Mucosa of rectum (tissue), 2 donors: Measurements from ENCODE around the gene GPR27.

Experiments used
- H3K27ac ChIP-seq, 2 donors: one replicate each; pipeline ENCODE4 v1.7.0; 2013; ENCODE audit warnings: inconsistent platforms in 2 of 2, low read depth in 2 of 2, low read length in 2 of 2
- H3K27me3 ChIP-seq, 2 donors: one replicate each; pipeline ENCODE4 v1.7.0; 2013; ENCODE audit warnings: low read length in 2 of 2; ENCODE audit not compliant: control insufficient read depth in 2 of 2, insufficient read depth in 2 of 2
- H3K36me3 ChIP-seq, 2 donors: one replicate each; pipeline ENCODE4 v1.7.0; 2013; ENCODE audit warnings: low read length in 2 of 2; ENCODE audit not compliant: control insufficient read depth in 2 of 2, insufficient read depth in 2 of 2
- H3K4me1 ChIP-seq, 2 donors: one replicate each; pipeline ENCODE4 v1.7.0; 2013; ENCODE audit warnings: low read length in 2 of 2, mild to moderate bottlenecking in 1 of 2; ENCODE audit not compliant: control insufficient read depth in 2 of 2, insufficient read depth in 2 of 2
- H3K4me3 ChIP-seq, 2 donors: one replicate each; pipeline ENCODE4 v1.7.0; 2013; ENCODE audit warnings: low read length in 2 of 2
- H3K9ac ChIP-seq, 2 donors: one replicate each; pipeline ENCODE4 v1.7.0; 2013; ENCODE audit warnings: low read length in 2 of 2, low read depth in 1 of 2, mild to moderate bottlenecking in 1 of 2
- H3K9me3 ChIP-seq, 2 donors: one replicate each; pipeline ENCODE4 v1.7.0; 2013; ENCODE audit warnings: low read length in 2 of 2; ENCODE audit not compliant: control insufficient read depth in 2 of 2
- donor health status: healthy.
- donor health status: Normal muscosa, but diverticular disease.

The GPR27 gene

DNA sequence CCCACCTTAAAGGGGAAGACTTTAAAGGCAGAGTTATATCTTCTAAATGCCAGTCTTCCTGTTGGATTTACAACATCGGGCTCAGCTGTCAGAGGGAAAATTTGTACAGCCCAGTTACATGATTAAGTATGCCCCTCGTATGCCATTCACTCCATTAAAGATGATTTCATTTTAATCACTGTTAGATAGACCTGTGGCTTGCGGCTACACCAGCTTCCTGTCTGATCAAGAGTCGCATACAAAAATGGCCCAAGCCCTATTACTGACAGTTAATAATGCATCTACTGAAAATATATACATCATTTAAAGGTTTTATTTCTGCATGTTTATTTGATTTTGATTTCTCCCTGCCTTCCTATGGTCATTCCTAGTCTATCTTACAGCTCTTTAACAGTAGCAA is 35.6 kb upstream of the GPR27 start:
- Histone ChIP-seq H3K36me3 (no peaks in the 10 kb centered on the region), H3K4me1 (peaks cover 0 to 5% of the 10 kb centered on the region in 2 donors), H3K9ac (no peak overlapping the region), H3K27me3 (no peaks in the 10 kb centered on the region), H3K9me3 (no peaks in the 10 kb centered on the region), H3K4me3 (no peak overlapping the region), H3K27ac (no peak overlapping the region)

DNA sequence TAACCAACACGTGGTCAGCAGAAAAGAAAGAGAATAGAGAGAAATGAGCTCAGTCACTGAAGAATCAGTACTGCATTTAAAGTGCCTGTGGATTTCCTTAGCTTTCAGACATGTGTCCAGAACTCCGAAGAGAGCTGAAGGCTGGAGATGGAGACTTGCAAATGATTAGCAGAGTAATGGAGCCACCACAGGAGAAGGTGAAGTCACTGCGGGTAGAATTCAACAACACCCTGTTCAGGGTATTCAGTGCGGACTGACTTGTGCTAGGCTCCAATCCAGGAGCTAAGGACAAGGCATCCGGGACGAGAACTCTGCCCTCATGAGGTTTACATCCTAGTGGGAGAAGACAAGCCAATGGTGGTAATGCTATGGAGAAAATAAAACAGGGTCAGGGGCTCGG is 32.7 kb upstream of the GPR27 start:
- H3K36me3 ChIP-seq = no peaks in the 10 kb centered on the region
- no peak overlapping the region for H3K9ac ChIP-seq
- H3K27me3 ChIP-seq = no peaks in the 10 kb centered on the region
- H3K4me1 ChIP-seq = peaks cover 6 to 12% of the 10 kb centered on the region in 2 donors
- H3K9me3 ChIP-seq = no peaks in the 10 kb centered on the region
- no peak overlapping the region for H3K4me3 ChIP-seq
- no peak overlapping the region for H3K27ac ChIP-seq

DNA sequence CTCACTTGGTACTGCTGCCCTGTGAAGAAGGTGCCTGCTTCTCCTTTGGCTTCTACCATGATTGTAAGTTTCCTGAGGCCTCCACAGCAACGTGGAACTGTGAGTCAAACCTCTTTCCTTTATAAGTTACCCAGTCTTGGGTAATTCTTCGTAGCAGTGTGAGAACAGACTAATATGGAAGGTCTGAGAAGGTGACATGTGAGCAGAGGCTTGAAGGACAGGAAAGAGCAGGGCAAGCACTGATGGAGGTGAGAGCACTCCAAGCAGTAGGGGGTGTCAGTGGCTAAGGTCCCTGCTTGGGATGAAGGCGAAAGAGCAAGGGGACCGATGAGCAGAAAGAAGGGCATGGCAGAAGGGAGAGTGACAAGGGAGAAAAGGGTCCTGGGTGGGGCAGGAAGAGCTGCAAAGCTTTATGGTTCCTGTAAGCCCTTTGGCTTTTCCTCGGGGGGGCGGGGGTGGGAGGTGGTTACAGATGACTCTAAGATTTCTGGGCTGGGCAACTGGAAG is 32.0 kb upstream of the GPR27 start:
- Histone ChIP-seq H3K27ac (no peak overlapping the region), H3K4me1 (peaks cover 6 to 12% of the 10 kb centered on the region in 2 donors), H3K9ac (no peak overlapping the region), H3K4me3 (no peak overlapping the region), H3K36me3 (no peaks in the 10 kb centered on the region), H3K9me3 (no peaks in the 10 kb centered on the region), H3K27me3 (no peaks in the 10 kb centered on the region)

DNA sequence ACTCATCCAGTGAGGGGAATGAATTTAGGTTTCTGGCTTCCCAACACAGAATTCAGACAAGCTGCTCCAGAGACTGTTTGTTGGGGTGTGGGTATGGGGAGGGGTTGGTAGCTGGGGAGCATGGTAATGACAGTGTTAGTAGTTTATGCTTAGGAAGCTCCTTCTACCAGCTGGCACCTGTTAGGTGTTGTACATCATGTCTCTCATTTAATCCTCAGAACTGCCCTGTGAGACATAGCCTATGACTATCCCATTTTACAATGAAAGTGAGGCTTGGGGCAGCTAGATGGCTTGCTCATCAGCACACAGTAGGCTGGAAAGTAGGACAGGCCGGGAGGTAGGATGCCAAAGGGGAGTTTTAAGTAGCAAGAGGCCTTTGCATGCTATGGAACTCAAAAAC is 31.0 kb upstream of the GPR27 start:
- H3K9me3 ChIP-seq = no peaks in the 10 kb centered on the region
- no peak overlapping the region for H3K9ac ChIP-seq
- H3K36me3 ChIP-seq = no peaks in the 10 kb centered on the region
- peaks cover 6 to 12% of the 10 kb centered on the region in 2 donors for H3K4me1 ChIP-seq
- no peaks in the 10 kb centered on the region for H3K27me3 ChIP-seq
- no peak overlapping the region for H3K4me3 ChIP-seq
- H3K27ac ChIP-seq = no peak overlapping the region

DNA sequence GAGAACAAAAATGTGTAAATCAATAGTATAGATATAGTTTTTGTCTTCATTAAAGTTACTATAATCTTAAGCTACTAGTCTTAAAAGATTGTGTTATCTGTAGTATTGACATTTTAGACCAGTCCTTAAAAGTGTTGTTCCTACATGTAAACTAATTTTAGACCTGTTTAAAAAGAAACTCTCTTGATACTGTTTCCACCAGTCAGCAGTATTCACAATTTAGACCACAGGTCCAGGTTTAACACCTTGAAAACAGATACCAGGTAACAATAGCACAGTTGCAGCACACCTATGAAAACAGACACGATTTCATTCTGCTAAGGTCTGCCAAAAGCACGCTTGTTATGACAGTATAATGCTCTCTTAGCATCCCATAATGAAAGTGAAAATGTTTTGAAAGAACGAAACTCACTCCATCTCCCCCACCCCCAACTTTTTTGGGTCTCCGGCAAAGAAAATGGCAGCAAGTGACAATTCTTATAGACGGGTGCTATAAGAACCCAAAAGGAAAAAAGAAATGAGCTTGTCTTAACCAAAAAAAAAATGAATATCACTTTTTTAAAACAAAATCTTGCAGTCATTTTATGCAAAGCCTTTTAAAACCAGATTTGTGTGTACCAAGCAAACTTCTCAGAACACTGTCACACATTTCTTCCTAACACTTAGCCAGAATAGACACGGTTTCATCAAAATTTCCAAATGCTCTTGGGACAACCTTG is 30.0 kb upstream of the GPR27 start:
- H3K27me3 ChIP-seq = no peaks in the 10 kb centered on the region
- H3K36me3 ChIP-seq = no peaks in the 10 kb centered on the region
- peak overlapping the region in 1 of 2 donors; percentile 81 for H3K9ac ChIP-seq
- peak overlapping the region; percentile 85 to 93 for H3K4me3 ChIP-seq
- peak overlapping the region in 1 of 2 donors; percentile 79 for H3K27ac ChIP-seq
- no peaks in the 10 kb centered on the region for H3K9me3 ChIP-seq
- H3K4me1 ChIP-seq = peaks cover 6 to 12% of the 10 kb centered on the region in 2 donors

DNA sequence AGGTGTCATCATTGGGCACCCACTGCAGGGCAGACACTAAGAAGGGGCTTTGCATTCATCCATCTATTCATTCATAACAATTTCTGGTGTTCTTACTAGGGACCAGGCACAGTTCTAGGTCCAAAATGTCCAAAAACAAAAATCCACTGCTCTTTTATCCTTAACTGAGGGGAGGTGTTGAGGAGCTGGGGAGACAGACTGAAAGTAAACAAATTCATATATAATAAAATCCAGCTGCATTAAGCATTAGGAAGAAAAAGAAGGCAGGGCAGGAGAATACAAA is 29.5 kb upstream of the GPR27 start:
- Histone ChIP-seq H3K36me3 (no peaks in the 10 kb centered on the region), H3K4me3 (peak overlapping the region; percentile 85 to 93), H3K4me1 (peaks cover 6 to 12% of the 10 kb centered on the region in 2 donors), H3K9ac (peak overlapping the region; percentile 79 to 81), H3K27ac (peak overlapping the region; percentile 79 to 80), H3K9me3 (no peaks in the 10 kb centered on the region), H3K27me3 (no peaks in the 10 kb centered on the region)

DNA sequence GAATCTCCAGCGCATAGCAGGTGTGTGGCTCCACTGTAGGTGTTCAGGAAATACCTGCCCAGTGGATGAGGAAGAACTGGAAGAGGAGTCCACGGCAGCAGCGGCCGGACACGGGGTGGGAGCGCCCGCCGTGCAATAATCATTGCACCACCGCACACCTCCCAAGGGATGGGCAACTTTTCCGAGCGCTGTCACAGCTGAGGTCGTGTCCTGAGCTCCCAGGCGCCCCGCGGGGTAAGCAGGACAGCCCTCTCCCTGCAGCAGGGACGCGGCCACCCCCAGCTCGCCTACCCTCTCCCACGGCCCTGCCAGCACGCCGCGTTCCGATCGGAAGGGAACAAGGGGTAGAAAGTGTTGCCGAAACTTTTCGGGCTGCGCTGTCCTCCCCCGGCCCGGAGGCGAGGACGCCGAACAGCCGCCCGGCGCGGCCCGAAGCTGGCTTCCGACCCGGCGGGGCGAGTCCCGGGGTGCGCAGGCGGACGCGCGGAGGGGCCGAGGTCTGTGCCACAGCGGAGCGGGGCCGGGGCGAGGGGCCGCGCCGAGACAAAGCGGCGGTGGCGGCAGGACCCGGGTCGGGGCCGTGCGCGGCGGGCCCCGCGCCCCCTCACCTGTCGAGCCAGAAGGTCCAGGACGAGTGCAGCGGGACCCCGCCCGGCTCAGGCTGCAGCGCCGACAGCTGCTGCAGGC is 28.9 kb upstream of the GPR27 start:
- H3K4me1 ChIP-seq = peaks cover 6 to 18% of the 10 kb centered on the region in 2 donors
- H3K36me3 ChIP-seq = no peaks in the 10 kb centered on the region
- peak overlapping the region; percentile 79 to 80 for H3K27ac ChIP-seq
- H3K9me3 ChIP-seq = no peaks in the 10 kb centered on the region
- H3K9ac ChIP-seq = peak overlapping the region; percentile 79 to 81
- peak overlapping the region; percentile 85 to 93 for H3K4me3 ChIP-seq
- no peaks in the 10 kb centered on the region for H3K27me3 ChIP-seq

DNA sequence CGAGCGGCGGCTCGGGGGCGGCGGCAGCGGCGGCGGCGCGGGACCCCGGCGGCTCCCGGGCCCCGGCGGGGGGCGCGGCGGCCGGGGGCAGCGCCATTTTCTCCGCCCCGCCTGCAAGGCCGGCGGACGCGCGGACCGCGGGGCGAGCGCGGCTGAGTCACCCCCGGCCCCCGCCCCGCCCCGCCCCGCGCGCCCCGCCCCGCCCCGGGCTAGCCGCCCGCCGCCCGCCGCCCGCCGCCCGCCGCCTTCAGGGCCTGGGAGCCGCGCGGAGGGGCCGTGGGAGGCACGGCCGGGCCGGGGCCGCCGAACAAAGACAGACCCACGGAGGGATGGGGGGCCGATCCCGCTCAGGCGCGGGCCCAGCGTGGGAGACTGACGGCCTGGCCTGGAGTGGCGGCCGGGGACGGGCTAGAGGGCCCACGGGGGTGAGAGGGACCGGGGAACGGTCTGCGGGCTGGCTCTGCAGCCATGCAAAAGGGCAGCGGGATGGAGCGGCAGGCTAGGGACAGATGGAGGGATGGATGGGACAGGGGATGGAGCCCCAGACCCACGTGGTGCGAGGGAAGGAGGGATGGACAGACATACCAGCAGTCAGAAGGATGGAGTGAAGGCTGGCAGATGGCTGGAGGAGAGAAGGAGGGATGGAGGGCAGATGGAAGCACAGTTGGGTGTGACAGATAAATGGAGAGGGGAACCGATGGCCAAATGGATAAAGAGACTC is 28.2 kb upstream of the GPR27 start, which contains the start of gene EIF4E3:
TSS of gene EIF4E3 (minus strand) at position 132 of the 721 bp plus-strand sequence. CDS start at position 97, 35 bp downstream.
- H3K27ac ChIP-seq = peak within 1 kb of the TSS; percentile 79 to 80
- H3K36me3 ChIP-seq = no peaks in the 10 kb centered on the region
- H3K4me3 ChIP-seq = peak within 1 kb of the TSS; percentile 85 to 93
- no peaks in the 10 kb centered on the region for H3K27me3 ChIP-seq
- H3K9me3 ChIP-seq = no peaks in the 10 kb centered on the region
- H3K4me1 ChIP-seq = peaks cover 6 to 23% of the 10 kb centered on the region in 2 donors
- H3K9ac ChIP-seq = peak within 1 kb of the TSS; percentile 79 to 81

DNA sequence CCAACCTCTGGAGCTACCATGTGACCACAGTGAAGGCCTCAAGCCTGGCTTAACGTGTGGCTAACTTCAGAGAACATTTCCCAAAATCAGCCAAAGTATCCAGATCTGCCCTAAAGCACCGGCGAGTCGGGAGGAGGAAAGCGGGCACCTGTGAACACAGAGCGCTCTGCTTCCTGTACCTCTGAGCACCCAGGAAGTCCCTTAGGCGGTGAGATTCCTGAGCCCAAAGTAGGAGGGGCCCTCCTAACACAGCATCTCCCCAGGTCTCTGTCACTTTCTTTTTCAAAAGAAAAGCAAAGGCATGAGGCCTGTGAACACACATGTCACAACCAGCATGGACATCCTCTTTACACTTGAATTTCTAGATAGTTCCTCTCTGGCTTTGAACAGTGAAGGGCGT is 27.5 kb upstream of the GPR27 start:
- no peak overlapping the region for H3K9ac ChIP-seq

More for the DNA sequence above, 27.5 kb upstream of the GPR27 start:
- peak overlapping the region in 1 of 2 donors; percentile 78 for H3K4me3 ChIP-seq
- peak overlapping the region in 1 of 2 donors; percentile 71 for H3K27ac ChIP-seq
- no peaks in the 10 kb centered on the region for H3K36me3 ChIP-seq
- H3K27me3 ChIP-seq = no peaks in the 10 kb centered on the region
- H3K4me1 ChIP-seq = peaks cover 6 to 23% of the 10 kb centered on the region in 2 donors
- H3K9me3 ChIP-seq = no peaks in the 10 kb centered on the region
